ENCODE measurements around the gene ECI2. TPM values are rescaled to one million over a fixed set of nuclear protein-coding genes. Genes with fewer than 3 reads are reported as not detected.
"Not testable (repeated sequence)": the region's sequence is repeated elsewhere in the genome, so short reads cannot be mapped to it uniquely, and the experiment has no call there.

ECI2 gene
- total and polyA plus RNA-seq, 3 donors from 2014 or later: 52.3 to 57.2 (median 53.3) TPM

- no peaks in the 10 kb centered on the region for H3K36me3 ChIP-seq (ENCODE audit: low read depth, missing control alignments)
- H3K27ac ChIP-seq: no peak overlapping the region
- no peaks in the 10 kb centered on the region for H3K4me1 ChIP-seq
- TF ChIP-seq POLR2A (IDR thresholded peaks at IDR 0.05) (no peak), CTCF (IDR thresholded peaks at IDR 0.05) (no peak)
- intact Hi-C loops (cut with DNase I; ENCODE audit: low total_unique reads): no loop called here
- 85 to 93% methylated on average over 3 of the region's 3 CpGs for whole genome bisulfite sequencing, 2 donors
- no peak overlapping the region for H3K4me3 ChIP-seq
- no peaks in the 10 kb centered on the region for H3K9me3 ChIP-seq
- DNase-seq: no peak
- no peaks in the 10 kb centered on the region for H3K27me3 ChIP-seq
Measured at GRCh38 chr6:4114123-4114522, 21.3 kb downstream of the ECI2 start.

GRCh38 chr6:4113649-4114048 lies 21.7 kb downstream of the ECI2 start:
- Histone ChIP-seq H3K27ac (no peak overlapping the region), H3K27me3 (no peaks in the 10 kb centered on the region), H3K9me3 (no peaks in the 10 kb centered on the region), H3K4me3 (no peak overlapping the region), H3K4me1 (no peaks in the 10 kb centered on the region), H3K36me3 (ENCODE audit: low read depth, missing control alignments) (no peaks in the 10 kb centered on the region)
- TF ChIP-seq CTCF (IDR thresholded peaks at IDR 0.05) (no peak), POLR2A (IDR thresholded peaks at IDR 0.05) (no peak)
- no peak for DNase-seq
- intact Hi-C loops (cut with DNase I; ENCODE audit: low total_unique reads): no loop called here

GRCh38 chr6:4112366-4112765 lies 23.0 kb downstream of the ECI2 start:
- WGBS, 2 donors: 96 to 97% methylated on average over 3 of the region's 3 CpGs
- no peaks in the 10 kb centered on the region for H3K4me1 ChIP-seq
- intact Hi-C loops (cut with DNase I; ENCODE audit: low total_unique reads): no loop called here
- DNase-seq: no peak
- H3K9me3 ChIP-seq: no peaks in the 10 kb centered on the region
- H3K4me3 ChIP-seq: no peak overlapping the region
- H3K36me3 ChIP-seq (ENCODE audit: low read depth, missing control alignments): no peaks in the 10 kb centered on the region
- no peak overlapping the region for H3K27ac ChIP-seq
- no peaks in the 10 kb centered on the region for H3K27me3 ChIP-seq
- TF ChIP-seq POLR2A (IDR thresholded peaks at IDR 0.05): no peak
- TF ChIP-seq CTCF (IDR thresholded peaks at IDR 0.05): no peak

- H3K4me1 ChIP-seq; H3K27me3 ChIP-seq; intact Hi-C loops (cut with DNase I; ENCODE audit: low total_unique reads); H3K36me3 ChIP-seq (ENCODE audit: low read depth, missing control alignments); H3K9me3 ChIP-seq; DNase-seq; H3K27ac ChIP-seq; H3K4me3 ChIP-seq: not testable (repeated sequence)
- 45 to 49% methylated on average over 4 of the region's 4 CpGs for WGBS, 2 donors
Measured at GRCh38 chr6:4109363-4109815, 26.0 kb downstream of the ECI2 start.

- Histone ChIP-seq H3K4me3 (no peak overlapping the region), H3K27me3 (no peaks in the 10 kb centered on the region), H3K36me3 (ENCODE audit: low read depth, missing control alignments) (no peaks in the 10 kb centered on the region), H3K4me1 (no peaks in the 10 kb centered on the region), H3K27ac (no peak overlapping the region), H3K9me3 (no peaks in the 10 kb centered on the region)
- DNase-seq: no peak
- no peak for TF ChIP-seq CTCF (IDR thresholded peaks at IDR 0.05)
- TF ChIP-seq POLR2A (IDR thresholded peaks at IDR 0.05): no peak
- 75 to 79% methylated on average over 9 of the region's 9 CpGs for WGBS, 2 donors
- intact Hi-C loops (cut with DNase I; ENCODE audit: low total_unique reads): no loop called here
Measured at GRCh38 chr6:4108561-4109093, 26.7 kb downstream of the ECI2 start.
